GM12891 (cell line): Measurements from ENCODE around the gene TRERF1. TPM values are rescaled to one million over a fixed set of nuclear protein-coding genes. Genes with fewer than 3 reads are reported as not detected.

Source experiments
- DNase-seq: peaks from one replicate; pipeline ENCODE4 v3.0.0; 2011; ENCODE audit warnings: low spot score; ENCODE audit not compliant: insufficient read length
- FAIRE-seq: peaks from 2 replicates; lab custom pipeline; 2011; peaks lifted over from hg19 to GRCh38; lab: Jason Lieb, UNC
- PAX5 ChIP-seq: IDR thresholded peaks from 2 replicates; pipeline ENCODE4 v1.6.1; 2011; ENCODE audit warnings: low read length, moderate library complexity, mild to moderate bottlenecking; ENCODE audit not compliant: insufficient read depth, severe bottlenecking
- POLR2A ChIP-seq: IDR thresholded peaks from 2 replicates; pipeline ENCODE4 v1.6.1; 2011; ENCODE audit warnings: low read depth, low read length, control low read depth
- POLR2AphosphoS5 ChIP-seq: IDR thresholded peaks from 2 replicates; pipeline ENCODE4 v1.6.1; 2011; ENCODE audit warnings: low read depth, low read length, control low read depth
- POU2F2 ChIP-seq: IDR thresholded peaks from 2 replicates; pipeline ENCODE4 v1.6.1; 2011; ENCODE audit warnings: low read depth, mild to moderate bottlenecking, control low read depth, low read length, moderate library complexity
- SPI1 ChIP-seq: IDR thresholded peaks from 2 replicates; pipeline ENCODE4 v1.6.1; 2011; ENCODE audit warnings: low read depth, low read length, control low read depth
- TAF1 ChIP-seq: IDR thresholded peaks from 2 replicates; pipeline ENCODE4 v1.6.1; 2011; ENCODE audit warnings: low read depth, low read length, control low read depth
- polyA plus RNA-seq: library from polyadenylated mRNA; unstranded; fragments of >200 nt; gene quantifications from one replicate; pipeline ENCODE4 v1.2.1, GENCODE V29; 2012; ENCODE audit warnings: low read depth, missing spikeins, inconsistent platforms; ENCODE audit not compliant: missing spikeins

The TRERF1 gene
- 3.5 TPM for polyA plus RNA-seq

GRCh38 chr6:42451333-42452170, at the start of gene TRERF1:
Gene TRERF1, minus strand, starts transcription at chr6:42451926. Its CDS starts 182,336 bp downstream, at chr6:42269590.
- peak; percentile 76 for FAIRE-seq
- TF ChIP-seq POU2F2, result peak; percentile 81; the same call in 1 of the 2 replicates
- TF ChIP-seq TAF1, result no peak
- no peak for TF ChIP-seq POLR2AphosphoS5

GRCh38 chr6:42498473-42499128, 46.9 kb upstream of the TRERF1 start:
- FAIRE-seq (peak; percentile 72), DNase-seq (no peak)
- TF ChIP-seq TAF1 (no peak), POU2F2 (no peak), SPI1 (no peak), POLR2AphosphoS5 (no peak), PAX5 (no peak)

More at GRCh38 chr6:42451333-42452170, at the start of gene TRERF1:
- DNase-seq, result peak; percentile 53

GRCh38 chr6:42493914-42494539, 42.3 kb upstream of the TRERF1 start:
- no peak for DNase-seq
- TF ChIP-seq POLR2A (no peak), POLR2AphosphoS5 (no peak), POU2F2 (no peak), TAF1 (no peak), PAX5 (no peak), SPI1 (no peak)
- no peak for FAIRE-seq

GRCh38 chr6:42488129-42488528, 36.4 kb upstream of the TRERF1 start:
- TF ChIP-seq TAF1, result no peak
- TF ChIP-seq POU2F2, result no peak

GRCh38 chr6:42484261-42484660, 32.5 kb upstream of the TRERF1 start:
- FAIRE-seq (no peak), DNase-seq (no peak)
- TF ChIP-seq PAX5 (no peak), POLR2AphosphoS5 (no peak)

More at GRCh38 chr6:42488129-42488528, 36.4 kb upstream of the TRERF1 start:
- no peak for FAIRE-seq
- no peak for DNase-seq

- TF ChIP-seq POLR2A (no peak), POLR2AphosphoS5 (no peak), SPI1 (no peak), POU2F2 (no peak), PAX5 (no peak), TAF1 (no peak)
- DNase-seq (no peak), FAIRE-seq (no peak)
Measured at GRCh38 chr6:42482174-42482573, 30.4 kb upstream of the TRERF1 start.

- DNase-seq (no peak), FAIRE-seq (no peak)
- TF ChIP-seq POU2F2, result no peak
- no peak for TF ChIP-seq TAF1
- no peak for TF ChIP-seq SPI1
- TF ChIP-seq POLR2A, result no peak
- no peak for TF ChIP-seq PAX5
- TF ChIP-seq POLR2AphosphoS5, result no peak
Measured at GRCh38 chr6:42471714-42472113, 20.0 kb upstream of the TRERF1 start.

- DNase-seq (no peak), FAIRE-seq (no peak)
- TF ChIP-seq POLR2AphosphoS5 (no peak), POU2F2 (no peak), TAF1 (no peak), PAX5 (no peak), SPI1 (no peak), POLR2A (no peak)
Measured at GRCh38 chr6:42471142-42471541, 19.4 kb upstream of the TRERF1 start.

GRCh38 chr6:42468273-42468672, 16.5 kb upstream of the TRERF1 start:
- no peak for FAIRE-seq

More at GRCh38 chr6:42468273-42468672, 16.5 kb upstream of the TRERF1 start:
- DNase-seq, result no peak
- no peak for TF ChIP-seq TAF1
- TF ChIP-seq SPI1, result no peak
- no peak for TF ChIP-seq POU2F2
- TF ChIP-seq POLR2A, result no peak
- no peak for TF ChIP-seq POLR2AphosphoS5
